Measurements from ENCODE around the gene GPR37.

GPR37 gene

GRCh38 chr7:124783271-124783670 lies 17.7 kb upstream of the GPR37 start:
- TF ChIP-seq CTCF (IDR thresholded peaks at IDR 0.05) = no peak
- no peaks in the 10 kb centered on the region for H3K36me3 ChIP-seq
- no peaks in the 10 kb centered on the region for H3K9me3 ChIP-seq
- peaks cover 6% of the 10 kb centered on the region for H3K27me3 ChIP-seq
- H3K4me1 ChIP-seq (ENCODE audit: control insufficient read depth in 1 of 2, insufficient read depth in 1 of 2, low read depth in 1 of 2, low read length in 1 of 2) = no peaks in the 10 kb centered on the region
- H3K4me3 ChIP-seq (ENCODE audit: low read depth in 1 of 2, low read length in 1 of 2) = no peak overlapping the region
- H3K27ac ChIP-seq = no peak overlapping the region

GRCh38 chr7:124781907-124782734 lies 16.5 kb upstream of the GPR37 start:
- Histone ChIP-seq H3K9me3 (no peaks in the 10 kb centered on the region), H3K27ac (no peak overlapping the region), H3K36me3 (no peaks in the 10 kb centered on the region), H3K27me3 (peaks cover 6% of the 10 kb centered on the region), H3K4me3 (ENCODE audit: low read depth in 1 of 2, low read length in 1 of 2) (no peak overlapping the region), H3K4me1 (ENCODE audit: control insufficient read depth in 1 of 2, insufficient read depth in 1 of 2, low read depth in 1 of 2, low read length in 1 of 2) (no peaks in the 10 kb centered on the region)
- no peak for TF ChIP-seq CTCF (IDR thresholded peaks at IDR 0.05)

- no peak overlapping the region for H3K4me3 ChIP-seq (ENCODE audit: low read depth in 1 of 2, low read length in 1 of 2)
- H3K4me1 ChIP-seq (ENCODE audit: control insufficient read depth in 1 of 2, insufficient read depth in 1 of 2, low read depth in 1 of 2, low read length in 1 of 2) = no peaks in the 10 kb centered on the region
- no peak overlapping the region for H3K27ac ChIP-seq
- peaks cover 6% of the 10 kb centered on the region for H3K27me3 ChIP-seq
- TF ChIP-seq CTCF (IDR thresholded peaks at IDR 0.05) = no peak
- no peaks in the 10 kb centered on the region for H3K36me3 ChIP-seq
- H3K9me3 ChIP-seq = no peaks in the 10 kb centered on the region
Observed at GRCh38 chr7:124781418-124781817, 15.8 kb upstream of the GPR37 start.

- no peaks in the 10 kb centered on the region for H3K4me1 ChIP-seq (ENCODE audit: control insufficient read depth in 1 of 2, insufficient read depth in 1 of 2, low read depth in 1 of 2, low read length in 1 of 2)
- no peaks in the 10 kb centered on the region for H3K36me3 ChIP-seq
- H3K4me3 ChIP-seq (ENCODE audit: low read depth in 1 of 2, low read length in 1 of 2) = no peak overlapping the region
- no peak for TF ChIP-seq CTCF (IDR thresholded peaks at IDR 0.05)
- H3K27me3 ChIP-seq = peaks cover 5% of the 10 kb centered on the region
- H3K9me3 ChIP-seq = no peaks in the 10 kb centered on the region
- H3K27ac ChIP-seq = no peak overlapping the region
Observed at GRCh38 chr7:124780608-124781007, 15.0 kb upstream of the GPR37 start.

GRCh38 chr7:124780056-124780455 lies 14.5 kb upstream of the GPR37 start:
- no peaks in the 10 kb centered on the region for H3K9me3 ChIP-seq
- H3K27me3 ChIP-seq = no peaks in the 10 kb centered on the region
- no peaks in the 10 kb centered on the region for H3K4me1 ChIP-seq (ENCODE audit: control insufficient read depth in 1 of 2, insufficient read depth in 1 of 2, low read depth in 1 of 2, low read length in 1 of 2)
- H3K27ac ChIP-seq = no peak overlapping the region
- H3K36me3 ChIP-seq = no peaks in the 10 kb centered on the region
- H3K4me3 ChIP-seq (ENCODE audit: low read depth in 1 of 2, low read length in 1 of 2) = no peak overlapping the region
- TF ChIP-seq CTCF (IDR thresholded peaks at IDR 0.05) = no peak
